ENCODE results near the gene TSPO2. TPM values are rescaled to one million over a fixed set of nuclear protein-coding genes. Genes with fewer than 3 reads are reported as not detected.

TSPO2 gene
- total and polyA plus RNA-seq, 2 of the 13 experiments (the other 11 are each of a cell fraction or from before 2014, with no cell fraction given), result 0.55 TPM; not detected in 1

- TF ChIP-seq ATF5 (CRISPR knock-in tag; IDR thresholded peaks at IDR 0.05; ENCODE audit: low read depth), result no peak
- peak; percentile 87 for TF ChIP-seq ZBTB20 (CRISPR knock-in tag; IDR thresholded peaks at IDR 0.05; ENCODE audit: borderline replicate concordance, low read depth)
- TF ChIP-seq ZNF879 (CRISPR knock-in tag; IDR thresholded peaks at IDR 0.05), result no peak
- TF ChIP-seq JARID2 (CRISPR knock-in tag; IDR thresholded peaks at IDR 0.05; ENCODE audit: insufficient replicate concordance), result peak; percentile 9
- TF ChIP-seq HNRNPL (IDR thresholded peaks at IDR 0.05; ENCODE audit: low read depth, low read length), result peak; percentile 94
- TF ChIP-seq ZNF790 (CRISPR knock-in tag; IDR thresholded peaks at IDR 0.05; ENCODE audit: borderline replicate concordance), result no peak
- TF ChIP-seq NCOR1 (IDR thresholded peaks at IDR 0.05; ENCODE audit: borderline replicate concordance, low read length), result no peak
- TF ChIP-seq ZNF691 (CRISPR knock-in tag; IDR thresholded peaks at IDR 0.05; ENCODE audit: borderline replicate concordance, low read depth), result peak; percentile 78; the same call in 1 of the 2 replicates
- TF ChIP-seq ZNF33A (CRISPR knock-in tag; IDR thresholded peaks at IDR 0.05; ENCODE audit: borderline replicate concordance), result no peak
- TF ChIP-seq IRF9 (CRISPR knock-in tag; IDR thresholded peaks at IDR 0.05; ENCODE audit: borderline replicate concordance), result peak; percentile 81; the same call in 1 of the 2 replicates
- peak; percentile 94; the same call in 1 of the 2 replicates for TF ChIP-seq DZIP1 (CRISPR knock-in tag; IDR thresholded peaks at IDR 0.05)
- TF ChIP-seq BCLAF1 (IDR thresholded peaks at IDR 0.05), result no peak
- peak; percentile 67 for TF ChIP-seq RBM22 (optimal IDR thresholded peaks at IDR 0.05; ENCODE audit: low read length)
- TF ChIP-seq MXI1 (IDR thresholded peaks at IDR 0.05; ENCODE audit: borderline replicate concordance, low read depth, low read length), result peak; percentile 44; the same call in 1 of the 3 replicates
- peak; percentile 49; the same call in 1 of the 2 replicates for TF ChIP-seq E2F5 (CRISPR knock-in tag; conservative IDR thresholded peaks at IDR 0.05)
- no peak for TF ChIP-seq IKZF4 (CRISPR knock-in tag; IDR thresholded peaks at IDR 0.05; ENCODE audit: borderline replicate concordance, low read depth, not compliant biosample characterization)
- no peak for TF ChIP-seq ZNF432 (CRISPR knock-in tag; IDR thresholded peaks at IDR 0.05; ENCODE audit: borderline replicate concordance)
These were observed 14.3 kb upstream of the TSPO2 start (continued) for GRCh38 chr6:41027799-41028560.

Measured in HepG2 (cell line).